Stimulated activated CD4-positive, alpha-beta T cell treated with anti-CD3 and anti-CD28 coated beads, Interleukin-2, amount 100 ng/mL, for 4 hours (primary cell): ENCODE measurements around the gene PRR15L.
"Not testable (repeated sequence)": the region's sequence is repeated elsewhere in the genome, so short reads cannot be mapped to it uniquely, and the experiment has no call there.

Experiments used
- DNase-seq: peaks from one replicate; pipeline ENCODE4 v3.0.0-alpha.2; 2020; ENCODE audit warnings: low read depth

The PRR15L gene

GRCh38 chr17:47957591-47958490 is at the start of gene PRR15L:
PRR15L (minus strand) TSS chr17:47957883; CDS start chr17:47953234, 4,649 bp downstream.
- no peak for DNase-seq

GRCh38 chr17:48006936-48007709 is 49.4 kb upstream of the PRR15L start:
- no peak for DNase-seq

- DNase-seq, result no peak
Measured at GRCh38 chr17:48004983-48005382, 47.3 kb upstream of the PRR15L start.

- no peak for DNase-seq
Measured at GRCh38 chr17:48003417-48004151, 45.9 kb upstream of the PRR15L start.

- no peak for DNase-seq
Measured at GRCh38 chr17:48002916-48003416, 45.3 kb upstream of the PRR15L start.

- no peak for DNase-seq
Measured at GRCh38 chr17:48002266-48002915, 44.7 kb upstream of the PRR15L start.

GRCh38 chr17:48001657-48002056 is 44.0 kb upstream of the PRR15L start:
- not testable (repeated sequence) for DNase-seq

- DNase-seq, result no peak
Measured at GRCh38 chr17:48001197-48001596, 43.5 kb upstream of the PRR15L start.

GRCh38 chr17:47999582-47999981 is 41.9 kb upstream of the PRR15L start:
- no peak for DNase-seq

- DNase-seq, result no peak
Measured at GRCh38 chr17:47998044-47998443, 40.4 kb upstream of the PRR15L start.

GRCh38 chr17:47997586-47997985 is 39.9 kb upstream of the PRR15L start:
- no peak for DNase-seq

- DNase-seq, result no peak
Measured at GRCh38 chr17:47996201-47996600, 38.5 kb upstream of the PRR15L start.

GRCh38 chr17:47995241-47995935 is 37.7 kb upstream of the PRR15L start:
- no peak for DNase-seq

- DNase-seq, result no peak
Measured at GRCh38 chr17:47994724-47995123, 37.0 kb upstream of the PRR15L start.

GRCh38 chr17:47993964-47994363 is 36.3 kb upstream of the PRR15L start:
- DNase-seq, result no peak

GRCh38 chr17:47993031-47993564 is 35.4 kb upstream of the PRR15L start:
- no peak for DNase-seq

GRCh38 chr17:47992216-47992615 is 34.5 kb upstream of the PRR15L start:
- no peak for DNase-seq

- DNase-seq, result no peak
Measured at GRCh38 chr17:47990962-47991731, 33.5 kb upstream of the PRR15L start.

GRCh38 chr17:47989700-47990099 is 32.0 kb upstream of the PRR15L start:
- no peak for DNase-seq

GRCh38 chr17:47989159-47989558 is 31.5 kb upstream of the PRR15L start:
- no peak for DNase-seq
